ENCODE measurements around the gene GRIP2. TPM values are rescaled to one million over a fixed set of nuclear protein-coding genes. Genes with fewer than 3 reads are reported as not detected.

GRIP2 gene
- total and polyA plus RNA-seq, 2 of the 4 experiments (the other 2 are of a cell fraction): 0.05 TPM; not detected in 1

- H3K14ac ChIP-seq (replicated peaks; ENCODE audit: low read depth, low read length): no peak overlapping the region
- no peak overlapping the region for H3K56ac ChIP-seq (ENCODE audit: extremely low read depth, insufficient read depth, low read length)
- no peak overlapping the region for H2AK5ac ChIP-seq (ENCODE audit: low read depth, low read length)
- in situ Hi-C loops (cut with MboI; ENCODE audit: low sequenced_read_pairs): loop anchor here (25.0 kb wide), 1 partner anchor 681 kb away; the partner anchor contains the start of gene WNT7A
- H2AK9ac ChIP-seq (replicated peaks; ENCODE audit: low read depth, low read length, poor library complexity): no peak overlapping the region
- H4K20me1 ChIP-seq (ENCODE audit: insufficient read depth, low read length): no peaks in the 10 kb centered on the region
- POLR2A ChIA-PET (ENCODE audit: unreplicated experiment): no interaction called here
- no peak overlapping the region for H3K4ac ChIP-seq (ENCODE audit: low read depth, low read length)
- CTCF ChIA-PET: no interaction called here
- no peak overlapping the region for H3K23ac ChIP-seq (ENCODE audit: low read depth, low read length)
- dilution Hi-C loops (cut with HindIII; ENCODE audit: low sequenced_read_pairs, unreplicated experiment): no loop called here
- WGBS, 2 experiments (ENCODE audit: extremely low coverage in 2 of 2, insufficient read length in 1 of 2): no CpG with 5 or more reads among the region's 7 CpGs
- no peaks in the 10 kb centered on the region for H3K9me1 ChIP-seq (ENCODE audit: insufficient read depth, low read length)
- peaks cover 48% of the 10 kb centered on the region for H3K27me3 ChIP-seq (ENCODE audit: control insufficient read depth, insufficient read depth, low read length)
- H3K27ac ChIP-seq (ENCODE audit: insufficient read depth, low read length): no peak overlapping the region
- H4K91ac ChIP-seq (ENCODE audit: insufficient read depth, low read depth, low read length): no peak overlapping the region
- H2BK20ac ChIP-seq (ENCODE audit: low read depth, low read length): no peak overlapping the region
- no peak overlapping the region for H3K9ac ChIP-seq (ENCODE audit: low read depth, low read length)
- no peak overlapping the region for H3K4me2 ChIP-seq (ENCODE audit: low read depth, low read length)
- no peaks in the 10 kb centered on the region for H3K36me3 ChIP-seq (ENCODE audit: control insufficient read depth, insufficient read depth, low read length)
- H2BK15ac ChIP-seq (ENCODE audit: low read depth, low read length): no peak overlapping the region
- H3K18ac ChIP-seq (ENCODE audit: low read depth, low read length): no peak overlapping the region
- H3K4me1 ChIP-seq (ENCODE audit: control insufficient read depth, insufficient read depth, low read length): no peaks in the 10 kb centered on the region
- H2BK5ac ChIP-seq (ENCODE audit: low read depth, low read length, poor library complexity, severe bottlenecking): no peak overlapping the region
- intact Hi-C loops (cut with micrococcal nuclease): no loop called here
- no TSS peak for BruUV-seq (replicated peaks)
- no peaks in the 10 kb centered on the region for H3K79me1 ChIP-seq (ENCODE audit: low read depth in 1 of 2, low read length in 2 of 2)
- H4K8ac ChIP-seq (ENCODE audit: low read depth in 2 of 2, low read length in 2 of 2): no peak overlapping the region
- no peak overlapping the region for H2AFZ ChIP-seq (replicated peaks; ENCODE audit: low read length, poor library complexity)
- DNase-seq: no peak
- no peak overlapping the region for H4K5ac ChIP-seq (ENCODE audit: low read depth, low read length)
- no peak for ATAC-seq (ENCODE audit: low read depth)
- no peaks in the 10 kb centered on the region for H3K9me3 ChIP-seq (ENCODE audit: control insufficient read depth, insufficient read depth, low read length)
- H3K4me3 ChIP-seq (ENCODE audit: insufficient read depth, low read depth, low read length): no peak overlapping the region
- H2BK120ac ChIP-seq (ENCODE audit: low read depth, low read length): no peak overlapping the region
- TF ChIP-seq BHLHE40 (IDR thresholded peaks at IDR 0.05; ENCODE audit: low read depth, low read length) (no peak), NFE2L2 (IDR thresholded peaks at IDR 0.05; ENCODE audit: low read depth, low read length) (no peak), MAFK (IDR thresholded peaks at IDR 0.05; ENCODE audit: low read depth, low read length) (no peak), POLR2A (IDR thresholded peaks at IDR 0.05; ENCODE audit: low read depth, low read length) (no peak), FOS (IDR thresholded peaks at IDR 0.05; ENCODE audit: low read depth, low read length) (no peak), CTCF (conservative IDR thresholded peaks at IDR 0.05; ENCODE audit: low read depth, low read length) (no peak), ELK1 (IDR thresholded peaks at IDR 0.05; ENCODE audit: borderline replicate concordance, low read depth, low read length) (no peak), RAD21 (IDR thresholded peaks at IDR 0.05; ENCODE audit: low read length) (no peak), MXI1 (IDR thresholded peaks at IDR 0.05; ENCODE audit: borderline replicate concordance, low read depth, low read length) (no peak), CEBPB (IDR thresholded peaks at IDR 0.05; ENCODE audit: low read depth, low read length) (no peak), USF2 (IDR thresholded peaks at IDR 0.05; ENCODE audit: low read depth, low read length) (no peak), RCOR1 (IDR thresholded peaks at IDR 0.05; ENCODE audit: insufficient replicate concordance, low read length) (no peak), MAZ (IDR thresholded peaks at IDR 0.05; ENCODE audit: borderline replicate concordance, low read depth, low read length) (no peak), SMC3 (IDR thresholded peaks at IDR 0.05; ENCODE audit: low read depth, low read length) (no peak), RFX5 (IDR thresholded peaks at IDR 0.05; ENCODE audit: low read depth, low read length) (no peak)
Observed at GRCh38 chr3:14568269-14568668, 28.1 kb upstream of the GRIP2 start.

Measured in IMR-90 (cell line).